ENCODE measurements around the gene NUDC. TPM values are rescaled to one million over a fixed set of nuclear protein-coding genes. Genes with fewer than 3 reads are reported as not detected.

Gene NUDC
- total and polyA plus RNA-seq, 9 of the 15 experiments (the other 6 are each of a cell fraction or from before 2014, with no cell fraction given), result 9.8 to 234 (median 149) TPM

DNA sequence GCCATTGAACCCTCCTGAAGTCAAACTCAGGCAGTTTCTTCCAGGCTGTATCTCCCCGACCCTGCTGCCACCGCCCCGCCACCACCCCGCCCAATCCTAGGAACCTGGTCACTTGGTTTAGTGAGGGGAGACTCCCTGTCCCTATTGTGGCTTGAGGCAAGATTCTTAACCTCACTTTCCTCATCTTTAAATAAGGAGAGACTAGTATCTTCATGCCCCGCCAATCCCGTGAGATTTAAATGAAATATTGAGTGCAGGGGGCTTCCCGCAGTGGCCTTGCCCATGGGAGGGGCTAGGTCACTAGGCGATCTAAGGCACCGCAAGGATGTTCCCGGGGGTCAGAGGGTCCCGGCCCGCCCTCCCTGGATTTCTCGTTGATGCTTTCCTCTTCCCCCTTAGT, 37.7 kb downstream of the NUDC start:
- ChIA-PET POLR2A (interaction anchor here (0.6 to 0.8 kb wide), 2 partner anchors 9 to 379 kb away, joined by 3 read pairs; no protein-coding TSS in a partner anchor), CTCF (ENCODE audit: low intra/inter-chr PET ratio) (no interaction called here)
- DNase-seq (ENCODE audit: extremely low read depth in 1 of 4, low spot score in 3 of 4), result no peak
- intact Hi-C loops (cut with micrococcal nuclease) (no loop called here), in situ Hi-C loops (cut with MboI) (no loop called here)
- Histone ChIP-seq H3K27me3 (ENCODE audit: control insufficient read depth in 2 of 2, insufficient read depth in 2 of 2, low read length in 2 of 2) (peaks cover 5 to 16% of the 10 kb centered on the region in 2 experiments; a peak in 4 of 5 replicates), H3K9me3 (replicated peaks; ENCODE audit: control insufficient read depth, insufficient read depth, low read depth, low read length) (no peaks in the 10 kb centered on the region), H3K4me2 (ENCODE audit: insufficient read depth, low read length) (peak overlapping the region; percentile 74; the same call in 1 of the 2 replicates), H2AFZ (ENCODE audit: low read depth, low read length) (peak overlapping the region; percentile 87; the same call in 1 of the 2 replicates), H3K27ac (ENCODE audit: extremely low read depth, low read depth, low read length) (no peak overlapping the region), H3K9me1 (ENCODE audit: control insufficient read depth, insufficient read depth, low read length) (no peaks in the 10 kb centered on the region), H3K79me2 (ENCODE audit: control insufficient read depth, insufficient read depth, low read length) (no peaks in the 10 kb centered on the region), H3K4me1 (replicated peaks in 1 of 2; ENCODE audit: control insufficient read depth in 2 of 2, insufficient read depth in 2 of 2, low read length in 2 of 2) (peaks cover 5 to 18% of the 10 kb centered on the region in 2 experiments; a peak in 4 of 5 replicates), H3K36me3 (ENCODE audit: control insufficient read depth, insufficient read depth, low read length) (no peaks in the 10 kb centered on the region), H3K4me3 (peak overlapping the region; percentile 63; the same call in 1 of the 2 replicates), H4K20me1 (replicated peaks; ENCODE audit: control insufficient read depth, insufficient read depth, low read length) (no peaks in the 10 kb centered on the region), H3K9ac (ENCODE audit: insufficient read depth in 1 of 2, low read depth in 2 of 2, low read length in 2 of 2) (peak overlapping the region in 1 of 2 experiments; percentile 90; a peak in 2 of 4 replicates)
- no peak for ATAC-seq
- WGBS (ENCODE audit: insufficient coverage, low coverage, missing lambda C conversion rate), result 45% methylated on average over 9 of the region's 13 CpGs
- FAIRE-seq, result no peak
- TF ChIP-seq HIVEP1 (CRISPR knock-in tag; IDR thresholded peaks at IDR 0.05), result no peak
- TF ChIP-seq, protein P1, sequence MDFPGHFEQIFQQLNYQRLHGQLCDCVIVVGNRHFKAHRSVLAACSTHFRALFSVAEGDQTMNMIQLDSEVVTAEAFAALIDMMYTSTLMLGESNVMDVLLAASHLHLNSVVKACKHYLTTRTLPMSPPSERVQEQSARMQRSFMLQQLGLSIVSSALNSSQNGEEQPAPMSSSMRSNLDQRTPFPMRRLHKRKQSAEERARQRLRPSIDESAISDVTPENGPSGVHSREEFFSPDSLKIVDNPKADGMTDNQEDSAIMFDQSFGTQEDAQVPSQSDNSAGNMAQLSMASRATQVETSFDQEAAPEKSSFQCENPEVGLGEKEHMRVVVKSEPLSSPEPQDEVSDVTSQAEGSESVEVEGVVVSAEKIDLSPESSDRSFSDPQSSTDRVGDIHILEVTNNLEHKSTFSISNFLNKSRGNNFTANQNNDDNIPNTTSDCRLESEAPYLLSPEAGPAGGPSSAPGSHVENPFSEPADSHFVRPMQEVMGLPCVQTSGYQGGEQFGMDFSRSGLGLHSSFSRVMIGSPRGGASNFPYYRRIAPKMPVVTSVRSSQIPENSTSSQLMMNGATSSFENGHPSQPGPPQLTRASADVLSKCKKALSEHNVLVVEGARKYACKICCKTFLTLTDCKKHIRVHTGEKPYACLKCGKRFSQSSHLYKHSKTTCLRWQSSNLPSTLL (IDR thresholded peaks at IDR 0.05), result no peak
- TF ChIP-seq NELFE (IDR thresholded peaks at IDR 0.05; ENCODE audit: insufficient read depth, insufficient read length), result no peak
- TF ChIP-seq, protein P2, sequence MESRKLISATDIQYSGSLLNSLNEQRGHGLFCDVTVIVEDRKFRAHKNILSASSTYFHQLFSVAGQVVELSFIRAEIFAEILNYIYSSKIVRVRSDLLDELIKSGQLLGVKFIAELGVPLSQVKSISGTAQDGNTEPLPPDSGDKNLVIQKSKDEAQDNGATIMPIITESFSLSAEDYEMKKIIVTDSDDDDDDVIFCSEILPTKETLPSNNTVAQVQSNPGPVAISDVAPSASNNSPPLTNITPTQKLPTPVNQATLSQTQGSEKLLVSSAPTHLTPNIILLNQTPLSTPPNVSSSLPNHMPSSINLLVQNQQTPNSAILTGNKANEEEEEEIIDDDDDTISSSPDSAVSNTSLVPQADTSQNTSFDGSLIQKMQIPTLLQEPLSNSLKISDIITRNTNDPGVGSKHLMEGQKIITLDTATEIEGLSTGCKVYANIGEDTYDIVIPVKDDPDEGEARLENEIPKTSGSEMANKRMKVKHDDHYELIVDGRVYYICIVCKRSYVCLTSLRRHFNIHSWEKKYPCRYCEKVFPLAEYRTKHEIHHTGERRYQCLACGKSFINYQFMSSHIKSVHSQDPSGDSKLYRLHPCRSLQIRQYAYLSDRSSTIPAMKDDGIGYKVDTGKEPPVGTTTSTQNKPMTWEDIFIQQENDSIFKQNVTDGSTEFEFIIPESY (CRISPR knock-in tag; IDR thresholded peaks at IDR 0.05), result peak; percentile 59; the same call in 1 of the 2 replicates
- BruUV-seq (replicated peaks), result no TSS peak
